A673 (cell line): ENCODE measurements around the gene ABCA10. TPM values are rescaled to one million over a fixed set of nuclear protein-coding genes. Genes with fewer than 3 reads are reported as not detected.

Experiments used
- BruUV-seq: library from RNA; stranded (reverse); fragments of 400-500 nt; replicated peaks from 2 replicates; lab custom pipeline; 2021; lab: Mats Ljungman, UMichigan
- CTCF ChIA-PET: fragments of 300-600 bp; sonication (Branson Sonifier 250); formaldehyde crosslinking; loops from one replicate; lab custom pipeline; 2022; ENCODE audit warnings: antibody characterized with exemption; lab: Charles Lee
- POLR2A ChIA-PET: fragments of 300-600 bp; sonication (Branson Sonifier 250); formaldehyde crosslinking; loops from one replicate; lab custom pipeline; 2022; ENCODE audit warnings: antibody characterized with exemption; ENCODE audit not compliant: low non-redundant PET; lab: Charles Lee
- DNase-seq: peaks from one replicate; pipeline ENCODE4 v3.0.0-alpha.2; 2015; ENCODE audit warnings: low spot score
- H3K27ac ChIP-seq: fragments of 200-600 bp; sonication (generic); 2 replicates; pipeline ENCODE4 v1.5.1; 2016; ENCODE audit warnings: mixed run types, low read depth, mild to moderate bottlenecking, mixed read lengths, antibody characterized with exemption, low read length; ENCODE audit not compliant: poor library complexity, severe bottlenecking
- H3K27me3 ChIP-seq: fragments of 200-600 bp; sonication (generic); replicated peaks from 2 replicates; pipeline ENCODE4 v1.6.1; 2017; ENCODE audit warnings: mixed run types, low read depth, mild to moderate bottlenecking, mixed read lengths, antibody characterized with exemption, low read length; ENCODE audit not compliant: insufficient read depth, poor library complexity
- H3K36me3 ChIP-seq: fragments of 200-600 bp; sonication (generic); 2 replicates; pipeline ENCODE4 v1.6.1; 2016; ENCODE audit warnings: mixed run types, mild to moderate bottlenecking, mixed read lengths, antibody characterized with exemption, low read length; ENCODE audit not compliant: insufficient read depth, poor library complexity, severe bottlenecking
- H3K4me1 ChIP-seq: fragments of 200-600 bp; sonication (generic); 2 replicates; pipeline ENCODE4 v1.6.1; 2017; ENCODE audit warnings: mixed run types, mild to moderate bottlenecking, mixed read lengths, antibody characterized with exemption, low read length; ENCODE audit not compliant: insufficient read depth, poor library complexity, severe bottlenecking
- H3K4me3 ChIP-seq: fragments of 200-600 bp; sonication (generic); 2 replicates; pipeline ENCODE4 v1.5.1; 2016; ENCODE audit warnings: low read depth, mixed run types, mild to moderate bottlenecking, mixed read lengths, low read length; ENCODE audit not compliant: poor library complexity, severe bottlenecking
- H3K9me3 ChIP-seq: fragments of 200-600 bp; sonication (generic); 2 replicates; pipeline ENCODE4 v1.6.1; 2016; ENCODE audit warnings: mixed run types, low read depth, mild to moderate bottlenecking, mixed read lengths, antibody characterized with exemption, low read length; ENCODE audit not compliant: poor library complexity, severe bottlenecking
- EZH2 ChIP-seq: fragments of 200-600 bp; sonication (generic); IDR thresholded peaks from 2 replicates; pipeline ENCODE4 v1.6.1; 2017; ENCODE audit warnings: borderline replicate concordance, low read depth, mild to moderate bottlenecking, mixed read lengths, antibody characterized with exemption, low read length; ENCODE audit not compliant: poor library complexity, severe bottlenecking
- intact Hi-C: fragments of 100-400 bp; cut with micrococcal nuclease; formaldehyde crosslinking; loops from one replicate; pipeline ENCODE4 v1.10.0; 2022; ENCODE audit not compliant: unreplicated experiment
- total RNA-seq: library from RNA; stranded (reverse); gene quantifications from 2 replicates; pipeline ENCODE4 v1.2.3, GENCODE V29; 2021
- TF ChIP-seq, protein P1 (sequence below): fragments of 300-800, 200-600 bp; sonication (generic); conservative IDR thresholded peaks from 2 replicates; pipeline ENCODE4 v1.5.1; 2017; ENCODE audit warnings: low read depth, mild to moderate bottlenecking, antibody characterized with exemption, low read length, moderate library complexity, mixed read lengths

The ABCA10 gene
- total RNA-seq, 1 experiment from 2014 or later = 0.47 TPM

DNA sequence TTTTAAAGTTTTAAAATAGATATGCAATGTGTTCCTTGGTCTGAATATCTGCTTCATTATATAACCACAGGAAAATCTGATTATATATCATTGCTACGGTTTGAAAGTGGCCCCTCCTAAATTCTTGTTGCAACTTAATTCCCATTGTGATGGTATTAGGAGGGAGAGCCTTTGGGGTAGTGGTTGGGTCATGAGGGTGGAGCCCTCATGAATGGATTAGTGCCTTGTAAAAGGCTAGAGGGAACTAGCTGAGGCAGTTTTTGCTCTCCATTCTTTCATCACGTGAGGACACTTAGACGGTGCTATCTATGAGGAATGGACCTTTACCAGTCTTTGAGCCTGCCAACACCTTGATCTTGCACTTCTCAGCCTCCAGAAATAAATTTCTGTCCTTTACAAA lies 94.5 kb downstream of the ABCA10 start:
- DNase-seq = no peak
- Histone ChIP-seq H3K27me3 (no peaks in the 10 kb centered on the region), H3K9me3 (peaks cover 6% of the 10 kb centered on the region), H3K4me1 (peaks cover 11% of the 10 kb centered on the region), H3K4me3 (no peak overlapping the region), H3K27ac (no peak overlapping the region), H3K36me3 (peaks cover 5% of the 10 kb centered on the region)
- BruUV-seq = no TSS peak
- TF ChIP-seq, protein P1, sequence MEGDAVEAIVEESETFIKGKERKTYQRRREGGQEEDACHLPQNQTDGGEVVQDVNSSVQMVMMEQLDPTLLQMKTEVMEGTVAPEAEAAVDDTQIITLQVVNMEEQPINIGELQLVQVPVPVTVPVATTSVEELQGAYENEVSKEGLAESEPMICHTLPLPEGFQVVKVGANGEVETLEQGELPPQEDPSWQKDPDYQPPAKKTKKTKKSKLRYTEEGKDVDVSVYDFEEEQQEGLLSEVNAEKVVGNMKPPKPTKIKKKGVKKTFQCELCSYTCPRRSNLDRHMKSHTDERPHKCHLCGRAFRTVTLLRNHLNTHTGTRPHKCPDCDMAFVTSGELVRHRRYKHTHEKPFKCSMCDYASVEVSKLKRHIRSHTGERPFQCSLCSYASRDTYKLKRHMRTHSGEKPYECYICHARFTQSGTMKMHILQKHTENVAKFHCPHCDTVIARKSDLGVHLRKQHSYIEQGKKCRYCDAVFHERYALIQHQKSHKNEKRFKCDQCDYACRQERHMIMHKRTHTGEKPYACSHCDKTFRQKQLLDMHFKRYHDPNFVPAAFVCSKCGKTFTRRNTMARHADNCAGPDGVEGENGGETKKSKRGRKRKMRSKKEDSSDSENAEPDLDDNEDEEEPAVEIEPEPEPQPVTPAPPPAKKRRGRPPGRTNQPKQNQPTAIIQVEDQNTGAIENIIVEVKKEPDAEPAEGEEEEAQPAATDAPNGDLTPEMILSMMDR = no peak
- TF ChIP-seq EZH2 = no peak
- ChIA-PET POLR2A (no interaction called here), CTCF (no interaction called here)
- intact Hi-C loops = no loop called here

DNA sequence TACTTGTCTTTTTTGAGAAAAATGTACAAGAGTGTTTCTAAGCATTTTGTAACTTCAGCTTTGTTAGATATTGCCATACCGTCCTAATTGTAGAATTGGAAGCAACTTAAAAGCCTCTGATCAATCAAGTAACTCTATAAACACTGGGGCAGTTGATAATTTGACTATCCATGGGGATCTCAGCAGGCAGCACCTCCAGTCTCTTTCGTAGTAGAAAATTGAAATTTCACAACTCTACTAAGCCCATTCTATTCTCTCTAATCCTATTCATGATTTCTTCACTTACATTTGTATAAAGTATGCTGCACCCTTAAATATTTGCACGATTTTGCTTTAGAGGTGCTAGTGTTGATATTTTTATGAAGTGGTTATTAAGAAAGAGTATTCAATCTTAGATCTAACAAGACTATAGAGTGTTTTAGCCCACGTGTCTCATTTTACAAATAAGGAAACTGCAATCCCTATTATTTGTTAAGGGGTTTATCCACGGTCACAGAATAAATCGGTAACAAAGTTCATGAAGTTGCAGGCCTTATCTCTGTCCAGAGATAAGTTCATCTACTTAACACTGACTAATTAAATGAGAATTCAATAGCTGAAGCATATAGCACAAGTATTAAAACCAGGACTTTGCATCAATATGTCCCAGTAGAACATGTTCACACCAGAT lies 97.9 kb downstream of the ABCA10 start:
- peaks cover 8% of the 10 kb centered on the region for H3K4me1 ChIP-seq
- no TSS peak for BruUV-seq
- CTCF ChIA-PET = no interaction called here
- no peaks in the 10 kb centered on the region for H3K9me3 ChIP-seq
- TF ChIP-seq EZH2 = no peak
- TF ChIP-seq, protein P1 = no peak
- DNase-seq = peak; percentile 31
- no peaks in the 10 kb centered on the region for H3K27me3 ChIP-seq
- intact Hi-C loops = no loop called here
- H3K4me3 ChIP-seq = no peak overlapping the region
- H3K27ac ChIP-seq = no peak overlapping the region
- POLR2A ChIA-PET = no interaction called here
- H3K36me3 ChIP-seq = no peaks in the 10 kb centered on the region

DNA sequence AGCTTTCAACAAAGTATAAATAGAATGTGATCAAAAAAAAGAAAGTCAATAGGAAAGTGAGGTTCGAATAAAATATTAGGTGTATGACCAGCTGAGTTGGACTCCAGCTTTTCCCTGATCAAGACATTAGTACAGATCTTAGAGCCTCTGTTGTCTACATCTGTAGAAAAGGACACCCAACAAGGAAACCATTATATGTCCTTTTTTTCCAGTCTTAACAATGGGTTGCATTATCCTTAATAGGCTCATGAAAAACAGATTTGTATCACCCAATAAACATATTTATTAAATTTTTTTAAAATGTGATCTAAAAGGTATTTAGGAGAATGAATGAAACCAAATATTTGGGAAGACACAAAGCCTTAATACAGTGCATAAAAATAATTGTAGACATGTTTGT lies 105.0 kb downstream of the ABCA10 start:
- TF ChIP-seq, protein P1 = no peak
- no peak for TF ChIP-seq EZH2
- H3K4me3 ChIP-seq = no peak overlapping the region
- POLR2A ChIA-PET = no interaction called here
- DNase-seq = no peak
- no peaks in the 10 kb centered on the region for H3K4me1 ChIP-seq
- H3K9me3 ChIP-seq = no peaks in the 10 kb centered on the region
- H3K27me3 ChIP-seq = no peaks in the 10 kb centered on the region
- CTCF ChIA-PET = no interaction called here
- no peaks in the 10 kb centered on the region for H3K36me3 ChIP-seq
- intact Hi-C loops = no loop called here
- BruUV-seq = no TSS peak
- no peak overlapping the region for H3K27ac ChIP-seq
